22Rv1 (cell line): Measurements from ENCODE around the gene SVIL.

Experiments used
- CTCF ChIP-seq: fragments of 450-650 bp; IDR thresholded peaks from 2 replicates; pipeline ENCODE4 v1.5.1; 2017; ENCODE audit warnings: mild to moderate bottlenecking
- ZFX ChIP-seq: fragments of 450-650 bp; IDR thresholded peaks from 2 replicates; pipeline ENCODE4 v1.6.1; 2017; ENCODE audit warnings: antibody characterized with exemption, borderline replicate concordance

- TF ChIP-seq CTCF (no peak), ZFX (no peak)
Measured at GRCh38 chr10:29537799-29538198, 97.0 kb downstream of the SVIL start.
